C4-2B (cell line): Measurements from ENCODE around the gene NHERF1.

Experiments used
- H3K27ac ChIP-seq: fragments of 450-650 bp; 2 replicates; pipeline ENCODE4 v1.5.1; 2017
- CTCF ChIP-seq: fragments of 450-650 bp; conservative IDR thresholded peaks from 2 replicates; pipeline ENCODE4 v1.5.1; 2017; ENCODE audit warnings: mild to moderate bottlenecking
- ZFX ChIP-seq: fragments of 450-650 bp; IDR thresholded peaks from 2 replicates; pipeline ENCODE4 v1.6.1; 2017

The NHERF1 gene

GRCh38 chr17:74761931-74762330 is 13.5 kb downstream of the NHERF1 start:
- no peak for TF ChIP-seq ZFX
- no peak for TF ChIP-seq CTCF
- peak overlapping the region; percentile 98 for H3K27ac ChIP-seq

- peak overlapping the region; percentile 98 for H3K27ac ChIP-seq
- TF ChIP-seq CTCF (no peak), ZFX (no peak)
These were observed 15.3 kb downstream of the NHERF1 start for GRCh38 chr17:74763565-74764387.

GRCh38 chr17:74764751-74765286 is 16.4 kb downstream of the NHERF1 start:
- H3K27ac ChIP-seq = no peak overlapping the region; the same call in 1 of the 2 replicates
- TF ChIP-seq ZFX = no peak
- no peak for TF ChIP-seq CTCF

- H3K27ac ChIP-seq = no peak overlapping the region
- TF ChIP-seq CTCF (no peak), ZFX (no peak)
These were observed 18.0 kb downstream of the NHERF1 start for GRCh38 chr17:74766413-74766812.

GRCh38 chr17:74767111-74767516 is 18.7 kb downstream of the NHERF1 start:
- peak overlapping the region; percentile 66 for H3K27ac ChIP-seq
- TF ChIP-seq CTCF (no peak), ZFX (no peak)

GRCh38 chr17:74768069-74768762 is 19.8 kb downstream of the NHERF1 start:
- peak overlapping the region; percentile 66 for H3K27ac ChIP-seq
- TF ChIP-seq CTCF (no peak), ZFX (no peak)

GRCh38 chr17:74768763-74769114 is 20.3 kb downstream of the NHERF1 start:
- H3K27ac ChIP-seq = peak overlapping the region; percentile 66

More at GRCh38 chr17:74768763-74769114, 20.3 kb downstream of the NHERF1 start:
- TF ChIP-seq CTCF (no peak), ZFX (no peak)
